HG03095 (cell line): Measurements from ENCODE around the gene ABCB11.
"Not testable (repeated sequence)": the region's sequence is repeated elsewhere in the genome, so short reads cannot be mapped to it uniquely, and the experiment has no call there.

Experiments
- ATAC-seq: cut with Tn5 transposase; IDR thresholded peaks from one replicate; pipeline ENCODE4 v1.9.1; 2021; ENCODE audit warnings: moderate library complexity; ENCODE audit not compliant: unreplicated experiment

The ABCB11 gene

DNA sequence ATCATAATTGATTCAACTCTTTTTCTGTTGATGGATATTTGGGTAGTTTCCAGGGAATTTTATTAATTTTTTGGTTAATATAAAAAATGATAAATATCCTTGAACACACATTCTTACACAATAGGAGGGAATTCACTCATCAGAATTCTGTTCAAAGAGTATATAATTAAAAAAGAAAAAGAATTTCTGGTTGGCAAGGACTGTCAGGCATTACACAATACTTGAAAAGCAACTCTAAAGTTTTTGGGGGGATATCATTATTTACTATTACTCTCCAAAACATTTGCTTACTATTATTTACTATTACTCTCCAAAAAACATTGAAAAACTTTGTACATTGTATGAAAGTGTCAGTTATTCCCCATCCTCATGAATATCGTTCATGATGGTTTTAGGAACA, 92.1 kb downstream of the ABCB11 start:
- no peak for ATAC-seq

DNA sequence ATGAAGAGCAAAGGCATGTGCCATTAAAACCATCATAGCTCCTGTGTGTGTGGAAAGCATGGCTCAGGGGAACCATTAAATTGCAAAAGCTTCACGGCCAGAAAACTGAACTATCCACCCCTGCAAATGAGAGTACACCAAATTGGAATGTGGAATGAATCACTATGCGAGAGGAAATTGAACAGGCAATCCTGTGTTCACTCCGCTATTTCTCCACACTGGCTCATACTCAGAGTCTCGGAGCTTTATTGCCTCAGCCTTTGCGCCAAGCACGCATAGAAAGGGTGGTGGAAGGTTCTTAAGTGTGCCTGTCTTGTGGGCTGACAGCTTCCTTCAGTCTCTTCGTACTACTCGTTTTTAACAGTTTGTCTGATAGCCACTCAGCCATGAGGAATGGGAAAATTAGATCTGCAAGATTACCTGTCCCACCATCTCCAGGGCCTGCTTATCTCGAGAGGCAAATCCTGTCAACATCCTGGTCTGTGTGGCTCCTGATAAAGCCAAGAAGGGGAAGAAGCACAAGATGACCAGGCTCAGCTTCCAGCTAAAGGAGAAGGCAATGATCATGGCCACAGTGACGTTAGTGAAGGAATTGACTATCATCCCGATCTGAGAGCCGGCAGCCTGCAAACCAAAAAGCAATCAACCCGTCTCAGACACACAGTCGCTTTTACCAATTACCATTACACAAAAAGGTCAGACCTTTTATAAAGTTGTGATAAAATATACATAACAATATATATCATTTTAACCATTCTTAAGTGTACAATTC, 95.1 kb downstream of the ABCB11 start:
- no peak for ATAC-seq

DNA sequence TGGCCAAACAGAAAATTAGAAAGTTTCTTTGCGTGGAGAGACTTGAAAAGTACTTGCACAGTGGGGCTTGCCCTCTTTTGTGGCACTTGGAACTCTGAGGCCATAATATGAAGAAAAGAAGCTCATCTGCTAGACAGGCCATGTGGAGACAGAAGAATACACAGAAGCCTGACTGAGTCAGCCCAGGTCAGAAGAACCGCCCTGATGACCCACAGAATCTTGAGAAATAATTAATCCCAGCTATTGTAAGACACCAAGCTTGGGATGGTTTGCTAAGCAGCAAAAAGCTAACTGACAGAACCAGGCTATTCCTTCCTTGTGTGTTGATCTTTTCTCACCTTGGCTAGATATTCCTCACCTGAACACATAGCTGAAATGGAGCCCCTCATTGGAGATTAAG, 96.3 kb downstream of the ABCB11 start:
- ATAC-seq, result no peak

DNA sequence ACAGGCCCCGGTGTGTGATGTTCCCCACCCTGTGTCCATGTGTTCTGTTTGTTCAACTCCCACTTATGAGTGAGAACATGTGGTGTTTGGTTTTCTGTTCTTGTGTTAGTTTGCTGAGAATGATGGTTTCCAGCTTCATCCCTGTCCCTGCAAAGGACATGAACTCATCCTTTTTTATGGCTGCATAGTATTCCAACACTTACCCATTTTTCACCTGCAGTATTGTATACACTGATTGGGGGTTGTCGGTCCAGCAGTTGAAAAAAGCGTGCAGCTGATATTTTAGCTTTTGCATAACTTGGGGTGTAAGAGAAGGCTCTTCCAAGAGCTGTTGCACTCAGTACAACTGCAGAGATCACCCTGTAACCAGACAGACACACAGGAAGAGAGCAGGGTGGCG, 99.0 kb downstream of the ABCB11 start:
- not testable (repeated sequence) for ATAC-seq

DNA sequence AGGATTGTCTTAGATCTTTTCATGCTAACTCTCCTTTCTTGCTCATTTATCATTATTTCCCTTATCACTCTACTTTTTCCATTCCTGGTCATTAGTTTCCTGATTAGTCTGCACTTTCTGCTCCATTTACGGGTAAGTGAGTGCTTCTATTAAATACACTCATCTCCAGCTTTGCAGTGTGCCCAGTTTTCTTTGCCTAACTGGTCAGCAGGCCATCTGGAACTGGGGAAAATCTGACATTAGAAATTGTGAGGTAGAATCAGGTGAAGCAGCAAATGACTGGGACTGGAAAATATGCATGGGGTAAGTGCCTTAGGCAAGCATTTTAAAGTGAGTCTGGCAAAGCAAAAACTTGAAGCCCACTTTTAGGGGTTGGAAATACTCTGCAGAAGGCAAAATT, 100.9 kb downstream of the ABCB11 start:
- no peak for ATAC-seq

DNA sequence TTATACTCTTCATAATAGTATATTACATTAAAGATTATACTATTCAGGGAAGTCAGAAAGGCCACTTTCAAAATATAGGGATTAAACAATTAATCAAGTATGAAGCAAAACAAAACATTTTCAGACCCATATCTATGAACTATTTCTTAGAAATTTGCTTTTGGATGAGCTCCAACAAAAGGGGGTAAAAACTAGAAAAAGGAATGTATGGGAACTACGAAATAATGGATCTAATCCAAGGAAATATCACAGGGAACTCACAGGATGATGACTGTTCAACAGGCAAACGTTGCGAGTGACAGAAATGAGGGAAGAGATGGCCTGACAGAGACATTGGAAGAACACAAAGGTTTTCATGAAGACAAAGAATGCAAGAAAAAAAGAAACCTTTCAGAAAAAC, 102.1 kb downstream of the ABCB11 start:
- no peak for ATAC-seq

DNA sequence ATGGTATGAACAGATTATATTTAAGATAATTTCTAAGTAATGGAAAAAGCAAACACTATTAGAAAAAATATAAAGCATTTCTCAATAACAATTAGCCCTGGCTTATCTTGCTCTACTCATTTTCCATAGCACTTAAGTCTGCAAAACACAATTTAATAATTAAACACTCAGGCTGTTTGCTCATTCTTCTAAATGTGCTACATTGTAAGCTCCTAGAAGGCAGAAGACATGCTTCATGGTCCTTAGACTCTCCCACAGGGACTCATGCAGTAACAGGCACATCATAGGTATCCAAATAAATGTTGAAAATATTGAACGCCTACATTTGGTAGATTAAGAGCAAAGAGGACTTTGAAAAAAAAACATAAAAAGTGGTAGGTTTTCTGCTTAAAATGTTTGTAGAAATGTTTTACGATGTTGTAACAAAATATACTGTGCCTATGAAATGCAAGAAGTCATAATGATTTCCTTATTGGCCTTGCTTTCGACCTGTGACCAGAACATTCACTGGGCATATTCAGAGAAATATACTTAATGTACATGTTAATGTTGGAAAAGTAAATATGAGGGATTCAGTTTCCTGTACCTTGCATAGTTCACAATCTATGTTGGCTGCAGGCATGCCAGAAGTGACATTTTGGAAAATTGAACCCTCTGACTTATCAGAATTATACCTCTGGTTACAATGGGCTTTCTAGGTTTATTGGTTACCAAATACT, 102.9 kb downstream of the ABCB11 start:
- ATAC-seq, result no peak

DNA sequence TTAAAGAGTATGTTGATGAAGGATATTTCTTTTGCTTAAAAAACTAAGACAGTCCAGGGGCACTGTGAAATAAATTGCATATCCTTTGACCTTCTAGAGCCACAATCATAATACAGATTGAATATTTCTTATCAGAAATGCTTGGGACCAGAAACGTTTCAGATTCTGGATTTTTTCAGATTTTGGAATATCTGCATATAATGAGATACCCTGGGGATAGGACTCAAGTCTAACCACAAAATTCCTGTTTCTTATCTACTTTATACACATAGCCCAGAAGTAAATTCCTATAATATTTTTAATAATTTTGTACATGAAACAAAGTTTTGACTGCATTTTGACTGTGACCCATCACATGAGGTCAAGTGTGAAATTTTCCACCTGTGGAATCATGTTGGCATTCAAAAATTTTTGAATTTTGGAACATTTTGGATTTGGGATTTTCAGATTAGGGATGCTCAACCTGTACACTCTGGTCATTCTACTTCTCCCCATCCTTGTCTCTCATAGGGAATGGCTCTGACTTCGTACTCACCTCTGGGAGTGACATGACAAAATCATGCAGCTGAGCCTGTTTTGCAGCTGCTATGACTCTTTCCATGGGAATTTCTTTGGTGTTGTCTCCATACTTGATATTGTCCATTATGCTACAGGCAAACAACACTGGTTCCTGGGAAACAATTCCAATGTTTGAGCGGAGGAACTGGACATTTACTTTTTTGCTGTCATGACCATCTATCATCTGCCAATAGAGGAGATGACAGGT, 104.3 kb downstream of the ABCB11 start:
- no peak for ATAC-seq

DNA sequence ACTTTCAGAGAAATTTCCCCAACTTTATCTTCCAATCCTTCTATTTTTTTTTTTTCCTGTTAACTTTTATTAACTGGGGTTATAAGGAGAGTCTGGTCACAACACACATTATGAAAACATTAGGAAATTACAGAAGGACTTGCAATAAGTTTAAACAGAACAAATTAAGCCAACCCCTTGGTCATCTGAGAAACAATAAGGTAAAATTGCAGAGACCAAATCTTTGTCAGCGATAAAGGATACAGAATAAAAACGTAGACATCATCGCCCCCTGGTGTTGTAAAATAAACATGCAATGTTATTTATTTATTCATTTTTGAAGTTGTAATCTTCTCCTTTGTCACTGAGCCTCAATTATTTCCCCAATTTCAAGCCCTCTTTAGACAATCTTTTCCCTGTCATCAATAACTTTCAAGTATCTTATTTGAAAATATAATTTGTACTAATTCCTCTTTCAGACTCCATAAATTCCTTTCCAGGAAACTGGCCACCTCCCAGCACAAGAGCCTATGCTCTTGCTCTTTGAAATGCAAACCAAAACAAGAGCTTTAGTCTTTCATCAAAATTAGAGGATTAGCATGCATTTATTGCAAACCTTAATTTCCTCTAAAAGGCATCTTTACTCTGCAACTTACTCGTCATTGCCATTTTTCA, 110.5 kb downstream of the ABCB11 start:
- no peak for ATAC-seq

DNA sequence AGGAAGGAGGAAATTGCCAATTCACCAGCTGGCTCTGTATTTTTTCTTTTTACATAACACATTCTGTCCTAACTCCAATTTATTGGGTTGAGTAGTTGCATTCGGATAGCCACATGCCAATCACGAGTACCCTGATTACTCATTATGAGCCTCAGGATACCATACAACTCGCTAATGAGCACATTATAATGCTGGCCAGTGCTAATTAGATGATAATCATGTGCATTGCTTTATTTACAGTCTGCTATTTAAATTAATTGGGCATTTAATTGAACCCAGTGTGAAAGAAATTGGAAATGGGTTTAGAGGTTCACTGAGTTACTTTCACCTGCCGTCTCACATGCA, 114.8 kb downstream of the ABCB11 start:
- ATAC-seq, result no peak

DNA sequence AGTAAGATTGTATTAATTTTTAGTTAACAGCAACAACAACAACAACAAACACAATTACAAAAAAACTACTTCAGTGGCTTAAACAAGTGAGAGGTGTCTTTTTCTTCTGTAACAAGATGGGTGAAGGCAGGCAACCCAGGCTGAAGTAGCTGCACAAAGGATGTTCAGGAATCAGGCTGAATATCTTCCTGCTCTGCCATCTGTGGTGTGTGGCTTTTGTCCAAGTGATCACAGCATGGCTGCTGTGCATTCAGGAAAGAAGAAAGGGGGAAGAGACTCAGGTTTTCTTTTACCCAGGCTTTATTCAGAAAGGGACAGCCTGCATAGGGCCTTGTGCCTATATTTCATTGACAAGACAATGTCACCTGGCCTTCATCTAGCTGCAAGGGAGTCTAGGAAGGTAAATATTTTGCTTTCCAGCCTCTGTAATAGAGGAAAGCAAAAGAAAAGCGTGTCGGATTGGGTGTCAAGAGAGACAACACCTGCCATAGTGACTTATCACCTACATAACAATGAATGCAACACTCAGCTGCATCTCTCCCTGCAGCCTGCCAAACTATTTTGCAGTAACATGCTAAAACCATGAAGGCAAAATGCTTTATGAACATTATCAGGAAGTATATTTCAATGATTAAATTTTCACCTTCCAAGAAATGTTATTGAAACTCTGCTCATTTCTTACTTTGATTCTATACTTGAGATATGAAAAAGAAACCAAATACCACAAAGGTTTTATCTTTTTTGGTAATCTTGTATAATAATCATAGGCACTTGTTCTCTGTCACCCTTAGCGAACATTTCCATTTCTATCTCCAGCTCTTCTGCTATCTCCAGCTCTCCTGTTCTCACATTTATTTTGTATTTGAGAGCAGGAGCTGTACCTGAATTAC, 115.4 kb downstream of the ABCB11 start:
- ATAC-seq, result no peak

DNA sequence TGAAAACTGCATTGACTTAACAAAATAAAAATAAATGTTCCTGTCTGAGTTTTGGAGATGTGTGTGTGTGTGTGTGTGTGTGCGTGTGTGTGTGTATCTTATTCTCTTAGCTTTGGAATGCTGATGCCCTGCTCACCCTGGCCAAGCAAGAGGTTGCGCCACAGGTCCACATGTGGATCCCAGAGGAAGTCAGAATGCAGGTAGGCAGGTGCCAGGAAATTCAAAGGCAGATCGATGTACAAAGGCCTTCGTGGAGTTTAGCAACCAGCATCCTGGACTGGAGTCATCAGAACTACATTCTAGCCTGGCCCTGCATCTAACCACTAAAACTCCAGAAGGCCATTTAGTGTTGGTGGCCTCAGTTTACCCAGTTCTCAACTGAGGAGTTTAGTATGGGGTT, 117.6 kb downstream of the ABCB11 start:
- ATAC-seq, result no peak

DNA sequence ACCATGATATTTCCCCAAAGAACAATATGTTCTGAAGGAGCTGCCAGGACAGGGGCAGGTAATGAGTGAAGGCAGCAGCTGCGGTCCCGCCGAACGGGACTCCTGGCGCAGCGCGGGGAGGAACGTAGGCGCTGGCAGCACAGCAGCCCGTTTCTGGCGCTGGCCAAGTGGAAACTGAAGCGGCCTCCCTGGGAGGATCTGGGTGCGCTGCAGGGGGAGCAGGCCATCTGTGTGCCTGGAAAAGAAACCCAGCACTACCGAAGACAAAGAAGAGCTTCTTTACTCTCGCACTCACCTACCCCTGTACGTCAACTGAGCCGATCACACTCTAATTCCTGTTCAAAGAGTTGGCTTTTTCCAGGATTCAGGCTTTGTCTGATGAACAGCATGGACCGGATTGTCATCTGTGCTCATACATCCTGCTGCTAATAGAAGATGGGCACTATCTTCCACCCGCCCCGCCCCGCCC, 118.2 kb downstream of the ABCB11 start:
- no peak for ATAC-seq

DNA sequence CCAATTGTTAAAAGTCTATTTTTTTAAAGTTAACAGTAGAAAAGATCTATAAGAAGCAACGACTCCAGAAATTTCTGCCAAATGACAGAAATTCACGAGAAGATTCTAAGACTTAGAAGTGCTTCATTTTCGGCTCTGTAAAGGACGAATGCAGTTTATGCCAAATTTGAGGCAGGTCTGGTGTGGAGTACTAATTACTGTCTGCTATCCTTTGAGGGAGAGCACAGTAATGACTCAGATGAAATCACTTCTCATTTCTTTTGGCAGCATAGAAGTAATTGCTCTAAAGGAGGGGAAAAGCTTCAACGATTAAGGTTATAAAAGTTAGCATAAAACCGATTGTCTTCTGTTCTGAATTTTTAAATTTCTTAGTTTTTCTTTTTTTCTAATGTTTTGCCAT, 118.7 kb downstream of the ABCB11 start:
- no peak for ATAC-seq

DNA sequence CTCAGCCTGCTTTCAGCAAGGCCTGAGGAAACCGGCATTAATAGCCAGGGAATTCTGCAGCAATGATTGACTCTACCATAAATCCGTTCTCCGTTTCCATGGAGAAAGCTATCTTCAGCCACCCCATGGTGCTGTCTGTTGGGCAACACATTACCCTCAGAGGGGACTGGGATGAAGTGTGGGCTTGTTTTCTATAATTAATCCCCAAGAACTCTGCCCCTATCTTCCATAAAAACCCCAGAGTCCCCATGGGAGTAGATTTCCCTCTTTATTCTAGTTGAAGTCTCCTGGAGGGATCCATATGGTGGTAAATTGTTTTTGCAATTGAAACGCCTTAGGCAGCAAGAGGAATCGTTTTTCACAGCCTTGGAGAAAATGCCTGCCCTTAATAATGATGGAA, 120.8 kb downstream of the ABCB11 start:
- no peak for ATAC-seq

DNA sequence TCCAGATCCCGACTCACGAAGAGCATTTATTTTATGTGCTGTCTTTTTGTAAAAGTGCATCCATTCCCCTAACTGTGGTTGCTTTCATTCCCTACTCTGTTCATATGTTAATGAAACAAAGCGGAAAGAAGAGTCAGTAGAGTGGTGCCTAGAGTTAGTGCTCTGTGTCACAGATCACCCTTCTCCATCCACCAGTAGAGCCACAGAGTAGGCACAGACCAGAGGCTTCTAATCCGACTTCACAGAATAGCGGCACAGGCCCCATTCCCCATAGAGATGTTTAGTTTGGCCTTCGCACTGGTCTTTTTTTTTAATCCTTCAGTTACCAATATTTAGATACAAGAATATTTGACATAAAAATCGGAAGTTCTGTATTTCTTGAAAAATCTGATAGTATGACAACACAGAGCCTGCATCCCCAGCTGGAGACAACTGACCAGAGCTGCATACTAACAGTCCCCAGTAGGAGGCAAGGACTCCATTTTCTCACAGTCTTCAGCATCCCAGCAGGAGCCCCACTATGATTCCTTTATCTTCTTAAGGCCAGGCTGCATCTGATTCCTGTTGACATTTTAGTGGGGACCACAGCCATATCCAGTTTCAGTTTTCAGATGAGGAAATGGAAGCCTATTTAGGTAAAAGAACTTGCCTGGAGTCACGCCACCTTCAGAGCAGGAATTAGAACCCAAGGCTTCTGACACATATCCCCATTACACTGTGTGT, 123.0 kb downstream of the ABCB11 start:
- ATAC-seq, result no peak

DNA sequence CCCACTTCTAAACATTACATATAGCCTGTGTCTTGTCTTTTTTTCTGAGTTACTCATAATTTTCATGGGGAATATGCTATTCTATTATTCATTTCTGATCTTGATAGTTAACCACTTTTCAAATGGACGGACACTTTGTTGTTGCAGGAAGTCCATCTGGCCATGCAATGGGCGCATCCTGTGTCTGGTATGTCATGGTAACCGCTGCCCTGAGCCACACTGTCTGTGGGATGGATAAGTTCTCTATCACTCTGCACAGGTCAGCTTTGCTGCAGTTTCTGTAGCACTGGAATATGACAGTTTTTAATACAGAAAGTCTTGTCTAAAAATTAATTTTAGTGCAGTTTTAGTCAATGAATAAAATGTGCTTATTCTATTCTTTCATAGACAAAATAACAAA, 126.8 kb downstream of the ABCB11 start:
- no peak for ATAC-seq

DNA sequence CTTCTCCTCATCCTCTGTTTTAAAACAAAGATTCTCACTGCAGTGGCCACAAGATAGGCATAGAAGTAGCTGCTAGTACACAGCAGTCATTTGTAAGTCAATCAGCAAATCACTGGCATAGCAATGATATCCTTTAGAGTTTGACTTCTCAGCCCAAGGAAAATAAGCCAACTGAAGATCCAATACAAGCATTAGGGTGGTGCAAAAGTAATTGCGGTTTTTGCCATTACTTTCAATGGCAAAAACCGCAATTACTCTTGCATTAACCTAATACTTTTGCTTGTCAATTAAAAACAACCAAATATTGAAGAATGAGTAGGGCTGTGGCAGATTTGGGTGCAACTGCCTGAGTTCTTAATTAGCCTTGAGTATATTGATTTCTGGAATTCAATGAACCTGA, 127.2 kb downstream of the ABCB11 start:
- ATAC-seq, result no peak

DNA sequence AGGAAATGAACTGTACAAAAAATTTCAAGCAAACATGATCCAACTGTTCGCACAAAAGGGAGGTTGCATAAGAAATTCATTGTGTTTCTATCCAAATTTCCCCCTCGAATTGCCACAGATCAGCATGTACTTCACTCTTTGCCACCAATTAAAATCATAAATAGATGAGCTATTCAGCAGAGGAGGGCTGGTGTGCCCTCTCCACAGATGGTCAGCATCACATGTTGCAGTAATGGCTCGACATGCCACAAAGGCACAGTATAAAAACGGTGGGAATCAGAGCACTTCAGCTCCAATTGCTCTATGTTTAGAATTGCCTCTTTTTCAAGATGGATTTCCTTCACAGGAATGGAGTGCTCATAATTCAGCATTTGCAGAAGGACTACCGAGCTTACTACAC, 130.1 kb downstream of the ABCB11 start, which contains the start of gene G6PC2:
TSS of gene G6PC2 (plus strand) at position 289 of the 400 bp plus-strand sequence. CDS start at position 330, 41 bp downstream.
- no peak for ATAC-seq

DNA sequence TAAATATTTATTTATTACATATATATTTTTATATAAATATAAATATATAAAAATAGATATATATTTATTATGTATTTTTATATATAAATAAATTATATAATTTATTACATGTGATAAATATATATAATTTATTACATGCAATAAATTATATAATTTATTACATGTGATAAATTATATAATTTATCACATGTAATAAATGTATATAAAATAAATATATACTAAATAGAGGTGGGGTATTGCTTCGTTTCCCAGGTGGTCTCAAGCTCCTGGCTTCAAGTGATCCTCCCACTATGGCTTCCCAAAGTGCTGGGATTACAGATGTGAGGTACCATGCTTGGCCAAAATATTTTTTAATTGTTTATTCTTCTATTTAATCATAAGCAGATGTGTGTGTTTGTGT, 133.7 kb downstream of the ABCB11 start:
- no peak for ATAC-seq
